ENCODE results near the gene PARP12.

Gene PARP12

GRCh38 chr7:139990142-139990535 is 72.6 kb downstream of the PARP12 start:
- DNase-seq: no peak

- DNase-seq: no peak
These were observed 73.2 kb downstream of the PARP12 start for GRCh38 chr7:139989366-139990141.

- no peak for DNase-seq
These were observed 74.8 kb downstream of the PARP12 start for GRCh38 chr7:139987691-139988516.

- DNase-seq: no peak
These were observed 76.9 kb downstream of the PARP12 start for GRCh38 chr7:139985811-139986210.

GRCh38 chr7:139984642-139985539 is 77.9 kb downstream of the PARP12 start:
- DNase-seq: no peak

- no peak for DNase-seq
These were observed 79.5 kb downstream of the PARP12 start for GRCh38 chr7:139982927-139983920.

- no peak for DNase-seq
These were observed 81.2 kb downstream of the PARP12 start for GRCh38 chr7:139981511-139981895.

- no peak for DNase-seq
These were observed 85.7 kb downstream of the PARP12 start for GRCh38 chr7:139976838-139977656.

GRCh38 chr7:139976055-139976837 is 86.5 kb downstream of the PARP12 start:
- DNase-seq: no peak

GRCh38 chr7:139974179-139974811 is 88.5 kb downstream of the PARP12 start:
- no peak for DNase-seq
